NCI-H82 treated with DMSO at 0.1 percent for 48 hours (cell line): ENCODE data around the gene ATP10B.

ENCODE experiments used
- DNase-seq: peaks from one replicate; lab custom pipeline; 2025; ENCODE audit not compliant: unreplicated experiment; lab: John Stamatoyannopoulos, UW

ATP10B gene

DNA sequence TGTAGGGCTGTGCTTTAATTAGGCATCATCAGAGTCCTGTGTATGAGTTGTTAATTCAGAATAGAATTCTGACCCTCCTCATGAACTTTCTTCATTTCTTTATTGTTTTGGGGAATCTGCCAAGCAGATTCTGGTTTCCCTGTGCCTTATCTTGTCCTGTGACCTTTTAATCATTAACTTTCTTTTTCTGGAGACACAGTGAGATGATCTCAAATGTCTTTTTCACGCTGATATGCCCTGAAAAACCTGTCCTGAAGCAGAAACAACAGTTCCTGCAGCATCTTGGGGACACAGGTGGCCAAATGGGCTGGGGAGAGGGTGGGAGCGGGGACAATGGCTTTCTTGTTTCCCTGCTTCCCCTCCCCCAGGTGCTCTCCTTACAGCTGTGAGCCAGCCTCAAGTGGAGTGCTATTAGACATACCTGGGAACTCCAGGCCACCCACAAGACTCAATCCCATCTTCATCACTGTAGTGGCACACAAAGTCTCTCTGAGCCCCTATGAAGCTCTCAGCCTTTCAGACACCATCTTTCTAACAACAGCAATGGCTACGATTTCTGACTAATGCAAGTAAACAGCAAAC, 213.8 kb downstream of the ATP10B start:
- DNase-seq = no peak

DNA sequence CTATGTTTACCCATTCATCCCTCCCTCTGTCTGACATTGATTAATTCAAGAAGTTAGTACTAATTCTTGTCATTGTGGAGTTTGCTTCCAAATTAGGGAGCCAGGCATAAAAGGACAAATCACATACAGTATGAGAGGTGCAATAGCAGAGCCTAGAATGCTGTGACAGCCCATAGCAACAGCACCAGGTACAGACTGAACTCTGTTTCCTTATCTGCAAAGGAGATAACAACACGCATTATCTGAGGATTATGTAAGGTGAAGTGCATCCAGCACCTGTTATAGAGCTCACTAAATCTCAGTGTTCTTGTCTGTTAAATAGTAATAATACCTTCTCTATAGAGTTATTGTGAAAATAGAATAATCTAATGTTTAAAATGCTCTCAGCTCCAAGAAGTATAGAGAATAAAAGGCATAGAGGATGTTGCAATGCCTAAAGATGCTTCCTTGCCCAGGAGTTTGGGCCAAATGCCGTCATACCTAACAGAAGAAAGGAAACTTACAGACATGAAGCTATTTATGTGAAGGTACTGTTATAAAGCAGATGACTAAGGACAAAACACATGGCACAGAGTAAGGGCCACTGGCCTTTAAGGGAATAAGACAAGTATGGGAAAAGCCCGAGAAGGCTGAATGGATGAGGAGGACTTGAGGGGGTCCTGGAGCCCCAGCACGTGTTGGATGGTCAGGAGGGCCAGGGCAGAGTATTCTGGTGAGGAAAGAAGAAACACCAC, 214.5 kb downstream of the ATP10B start:
- no peak for DNase-seq

DNA sequence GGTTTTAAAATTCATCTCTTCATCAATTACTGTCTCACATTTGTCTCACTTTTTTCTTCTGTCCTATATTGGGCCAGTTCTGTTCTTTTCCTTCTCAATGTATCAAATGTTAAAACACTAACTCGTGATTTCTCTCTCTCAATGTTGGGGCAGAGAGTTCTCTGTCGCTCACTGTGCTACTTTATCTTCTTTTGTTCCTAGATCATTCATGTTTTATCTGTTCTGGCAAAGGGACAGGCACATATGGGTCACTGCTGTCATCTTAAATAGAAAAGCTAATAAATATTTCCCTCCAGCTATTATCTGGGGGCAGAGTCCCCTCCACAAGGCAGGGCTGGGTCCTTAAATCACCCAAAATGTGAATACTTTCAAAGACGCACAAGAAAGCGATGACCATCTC, 216.3 kb downstream of the ATP10B start:
- DNase-seq = no peak

DNA sequence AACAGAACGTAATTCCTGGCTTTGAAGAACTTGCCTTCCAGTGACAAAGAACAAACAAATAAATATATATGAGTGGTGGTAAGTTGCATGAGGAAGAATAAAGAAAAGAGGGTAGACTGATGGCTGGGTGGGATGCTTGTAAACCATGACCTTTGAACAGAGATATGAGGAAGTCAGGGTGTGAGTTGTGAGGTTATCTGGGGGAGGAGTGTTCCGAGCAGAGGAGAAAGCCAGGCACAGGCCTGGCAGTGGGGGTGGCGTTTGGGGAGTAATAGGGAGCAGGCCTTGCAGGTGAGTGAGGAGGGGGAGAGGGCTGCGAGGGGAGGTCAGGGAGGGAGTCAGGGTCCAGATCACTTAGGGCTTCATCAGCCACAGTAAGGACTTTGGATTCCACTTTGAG, 217.0 kb downstream of the ATP10B start:
- DNase-seq = no peak

DNA sequence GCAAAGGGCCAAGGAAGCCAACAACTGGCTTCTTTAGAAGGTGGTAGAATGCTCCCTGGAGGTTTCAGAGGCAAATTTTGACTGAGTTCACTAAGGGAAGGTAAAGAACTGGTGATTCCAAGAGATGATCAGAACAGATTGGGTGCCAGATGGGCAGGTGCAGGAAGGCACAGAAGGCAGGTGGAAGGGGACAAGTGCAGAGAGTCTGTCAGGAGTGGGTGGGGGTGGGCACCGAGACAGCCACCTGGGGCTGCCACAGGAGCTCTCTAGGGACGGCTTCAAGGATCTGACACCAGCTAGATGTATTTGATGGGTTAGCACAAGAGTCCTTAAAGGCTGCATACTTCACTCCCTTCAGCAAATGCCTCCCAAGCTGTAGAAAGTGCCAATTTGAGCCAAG, 223.0 kb downstream of the ATP10B start:
- no peak for DNase-seq

DNA sequence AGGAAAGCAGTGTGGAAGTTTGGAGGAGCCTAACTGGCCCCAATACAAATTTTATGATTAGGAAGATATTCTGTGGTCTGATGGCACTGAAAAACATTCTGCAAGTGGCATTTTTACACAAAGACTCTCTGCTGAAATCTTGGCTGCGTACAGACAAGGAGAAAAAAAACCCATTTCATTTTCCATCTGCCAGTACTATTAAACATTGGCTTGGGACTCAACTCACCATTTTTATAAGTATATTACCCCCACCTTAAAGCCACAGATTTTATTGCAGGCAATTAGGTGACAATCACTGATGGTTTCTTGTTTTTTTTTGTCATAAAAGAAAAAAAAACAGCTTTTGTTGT, 223.4 kb downstream of the ATP10B start:
- DNase-seq = no peak

DNA sequence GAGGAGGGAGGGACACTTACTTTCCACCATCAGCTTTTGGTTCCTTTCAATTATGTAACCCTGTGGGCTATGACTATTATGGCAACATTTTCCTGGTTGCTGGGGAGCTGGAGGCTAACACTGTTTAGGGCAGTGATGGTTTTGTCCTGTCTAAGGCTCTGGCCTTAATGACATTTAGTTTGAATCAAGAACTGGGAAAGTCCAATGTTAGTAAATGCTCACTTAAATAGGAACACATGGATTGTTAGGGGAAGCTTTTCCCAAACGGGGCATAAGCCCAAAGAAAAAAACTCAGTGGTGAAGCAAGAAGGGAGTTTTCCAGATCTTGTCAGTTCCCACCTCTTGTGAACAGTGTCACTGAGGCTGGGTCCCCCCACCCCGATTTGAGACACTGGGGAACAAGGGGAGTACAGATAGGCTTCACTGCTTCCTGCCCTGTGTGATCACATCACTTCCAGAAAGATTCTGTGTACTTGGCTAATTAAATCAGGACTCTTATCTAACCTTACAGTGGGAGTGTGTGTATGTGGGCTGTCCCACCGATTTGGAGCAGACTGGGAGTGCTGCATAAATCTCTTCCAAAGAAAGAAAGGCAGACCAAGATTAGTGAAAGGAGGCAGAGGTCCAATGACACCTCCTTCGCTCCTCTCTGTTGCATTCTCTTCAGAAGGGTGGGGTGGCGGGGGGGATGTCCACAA, 223.9 kb downstream of the ATP10B start:
- DNase-seq = no peak

DNA sequence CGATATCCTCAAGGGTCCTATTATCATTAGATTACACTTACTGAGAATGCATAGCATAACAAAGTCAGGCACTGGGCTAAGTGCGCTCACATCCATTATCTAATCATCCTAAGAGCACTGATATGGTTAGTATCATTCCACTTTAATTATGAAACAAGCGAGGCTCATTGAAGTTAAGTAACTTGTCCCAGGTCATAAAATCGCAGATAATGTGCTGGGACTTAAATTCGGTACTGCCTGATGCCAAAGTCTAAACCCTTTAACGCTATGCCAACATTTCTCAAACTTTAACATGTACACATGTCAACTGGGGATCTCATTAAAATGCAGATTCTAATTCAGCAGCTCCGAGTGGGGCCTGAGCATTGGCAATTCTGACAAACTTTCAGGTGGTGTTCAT, 225.7 kb downstream of the ATP10B start:
- DNase-seq = no peak

DNA sequence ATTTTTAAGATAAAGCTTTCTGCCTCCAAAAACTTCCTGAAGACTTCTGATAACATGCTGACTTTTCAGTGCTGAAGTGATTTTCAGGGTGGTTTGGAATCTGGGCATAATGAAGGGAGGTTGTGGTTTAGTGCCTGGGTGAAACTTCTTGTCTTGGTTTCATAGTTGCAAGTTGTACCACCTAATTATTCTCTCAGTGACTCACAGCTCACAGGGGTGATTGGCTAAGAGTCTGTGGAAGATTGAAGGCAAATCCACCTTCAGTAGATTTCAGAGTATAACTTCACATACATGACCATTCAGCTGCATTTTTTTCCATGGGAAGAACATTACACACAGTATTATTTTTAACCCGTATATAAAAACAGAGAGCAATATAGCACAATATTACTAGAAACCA, 230.5 kb downstream of the ATP10B start:
- DNase-seq = no peak

DNA sequence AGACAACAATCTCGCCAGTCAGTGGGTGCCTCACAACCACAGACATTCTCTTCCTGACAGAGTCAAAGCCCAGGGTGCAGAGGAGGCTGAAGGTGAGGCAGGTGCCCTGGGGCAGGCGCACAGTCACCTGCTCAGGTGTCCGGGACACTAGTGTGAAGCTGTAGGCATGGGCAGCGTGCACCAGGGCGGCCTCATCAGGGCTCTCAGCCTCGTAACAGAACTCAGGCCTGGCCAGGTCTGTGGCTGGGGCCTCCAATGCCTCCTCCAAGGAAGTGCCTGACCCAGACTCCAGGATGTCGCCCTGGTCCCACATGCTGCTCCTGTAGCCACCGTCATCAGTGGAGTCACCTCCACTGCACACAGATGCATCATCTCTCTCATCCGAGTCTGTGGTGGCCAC, 231.6 kb downstream of the ATP10B start:
- no peak for DNase-seq

DNA sequence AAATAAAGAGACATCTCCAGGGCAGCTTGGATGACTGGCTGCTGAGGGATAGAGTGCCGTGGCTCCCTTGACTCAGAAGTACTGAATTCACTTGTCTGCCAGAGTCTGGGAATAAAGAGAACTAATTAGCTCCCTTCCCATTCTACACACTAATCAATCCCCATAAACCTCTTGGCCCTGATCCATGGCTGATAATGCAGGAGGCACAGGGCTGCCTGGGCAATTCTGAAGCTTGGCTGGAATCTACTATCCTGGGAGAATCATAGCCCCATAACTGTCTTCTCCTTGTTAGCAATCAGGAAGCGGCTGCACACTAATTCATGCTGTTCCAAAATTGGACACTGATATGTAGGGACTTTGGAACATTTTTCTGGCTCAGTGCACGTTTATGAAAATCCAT, 232.6 kb downstream of the ATP10B start:
- no peak for DNase-seq

DNA sequence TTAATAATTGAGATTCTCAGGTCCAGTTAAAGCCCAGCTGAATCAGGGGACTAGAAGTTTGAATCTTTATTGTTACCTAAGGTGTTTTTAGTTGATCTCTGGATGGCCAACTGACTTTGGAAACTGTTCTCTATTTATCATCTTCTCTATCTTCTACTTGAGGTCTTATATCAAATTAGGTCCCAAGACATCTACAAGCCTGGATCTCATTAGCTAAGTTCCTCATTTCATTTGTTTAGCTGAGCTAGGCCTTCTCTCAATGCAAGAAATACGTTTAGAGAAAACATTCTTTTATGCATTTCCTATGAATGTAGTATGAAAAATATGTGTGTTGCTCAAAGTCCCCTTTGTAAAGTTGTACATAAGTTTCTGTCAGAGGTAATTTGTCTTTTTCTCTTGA, 233.7 kb downstream of the ATP10B start:
- DNase-seq = no peak

DNA sequence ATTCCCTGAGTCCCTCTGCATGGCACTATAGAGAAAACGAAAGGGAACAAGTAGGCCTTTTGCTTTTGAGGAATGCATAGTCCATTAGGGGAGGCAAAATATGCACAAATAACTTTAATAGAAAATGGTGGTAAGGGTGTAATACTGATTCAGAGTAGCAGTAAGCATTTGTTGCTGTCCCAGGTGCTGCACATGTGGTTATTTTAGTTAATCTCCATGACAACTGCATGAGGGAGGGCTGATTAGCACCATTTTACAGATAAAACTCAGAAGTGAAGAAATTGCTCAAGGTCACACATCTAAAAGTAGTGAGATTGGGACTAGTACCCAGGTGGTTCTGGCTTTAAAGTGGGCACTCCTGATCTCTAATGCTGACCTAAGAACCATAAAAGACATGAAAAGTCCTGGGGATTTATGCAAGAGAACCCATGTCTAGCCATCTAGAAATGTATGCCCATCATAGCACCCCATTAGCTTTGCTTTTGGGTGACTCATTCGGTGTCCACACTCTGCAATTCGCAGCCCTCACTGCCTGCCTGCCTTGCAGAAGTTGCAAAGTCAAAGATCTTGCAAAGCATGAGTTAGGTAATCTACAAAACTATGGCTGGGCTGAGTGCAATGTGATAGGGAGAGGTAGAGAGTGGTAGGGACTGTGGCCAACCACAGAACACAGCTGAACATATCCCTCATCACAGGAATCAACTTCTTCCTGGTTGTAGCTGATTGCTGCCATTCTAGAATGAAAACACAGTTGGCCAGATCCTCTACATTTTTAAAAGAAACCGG, 235.1 kb downstream of the ATP10B start:
- DNase-seq = no peak

DNA sequence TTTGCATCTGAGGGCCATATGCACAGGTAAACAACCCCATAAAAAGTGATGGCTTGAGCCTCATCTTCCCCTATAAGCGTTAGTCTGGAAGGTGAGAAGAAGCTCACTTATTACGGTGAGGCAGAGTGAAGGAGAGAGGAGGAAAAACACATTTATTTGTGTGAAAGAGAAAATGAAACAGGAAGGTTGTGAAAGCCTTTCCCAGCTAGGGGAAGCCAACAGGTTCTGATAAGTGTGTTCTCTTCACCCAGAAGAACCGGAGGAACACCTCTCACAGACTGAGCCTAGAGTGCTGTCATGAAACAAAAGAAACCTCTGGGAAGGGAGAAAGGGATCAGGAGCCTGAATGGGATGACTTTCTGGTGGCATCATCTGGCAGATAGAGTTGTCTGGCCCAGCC, 237.9 kb downstream of the ATP10B start:
- no peak for DNase-seq

DNA sequence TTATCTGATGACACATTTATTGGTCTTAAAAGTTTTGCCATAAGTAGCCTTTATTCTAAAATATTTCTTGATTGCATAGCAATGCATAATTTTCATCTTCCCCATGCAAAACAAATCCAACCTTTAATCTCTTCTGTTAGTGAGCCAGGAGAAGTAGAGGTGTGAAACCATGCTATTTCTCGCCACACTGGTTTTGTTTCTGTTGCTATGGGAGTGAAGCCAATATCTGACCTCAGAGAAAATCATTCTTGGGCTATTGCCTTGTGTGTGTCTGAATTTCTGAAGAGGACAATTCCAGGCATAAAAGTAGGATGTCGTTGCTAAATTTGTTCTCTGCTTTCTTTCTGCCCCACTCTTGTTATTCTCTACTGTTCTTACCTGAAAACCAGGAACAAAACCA, 246.7 kb downstream of the ATP10B start:
- no peak for DNase-seq

DNA sequence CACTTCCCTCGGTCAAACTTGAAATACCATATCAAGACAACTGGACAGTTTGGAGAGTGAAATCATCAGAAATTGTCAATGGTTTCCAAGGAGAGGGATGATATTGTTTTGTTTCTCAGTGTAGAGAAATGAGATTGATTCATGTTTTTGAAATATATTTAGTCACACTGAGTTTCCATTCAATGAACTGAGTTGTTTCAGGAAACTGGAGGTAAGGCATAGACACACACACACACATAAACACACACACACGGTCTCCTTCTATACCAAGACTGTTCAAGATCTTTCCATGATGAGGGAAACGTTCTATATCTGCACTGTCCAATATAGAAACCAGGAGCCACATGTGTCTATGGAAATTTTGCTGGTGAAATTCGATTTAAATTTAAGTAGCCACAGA, 247.5 kb downstream of the ATP10B start:
- DNase-seq = no peak

DNA sequence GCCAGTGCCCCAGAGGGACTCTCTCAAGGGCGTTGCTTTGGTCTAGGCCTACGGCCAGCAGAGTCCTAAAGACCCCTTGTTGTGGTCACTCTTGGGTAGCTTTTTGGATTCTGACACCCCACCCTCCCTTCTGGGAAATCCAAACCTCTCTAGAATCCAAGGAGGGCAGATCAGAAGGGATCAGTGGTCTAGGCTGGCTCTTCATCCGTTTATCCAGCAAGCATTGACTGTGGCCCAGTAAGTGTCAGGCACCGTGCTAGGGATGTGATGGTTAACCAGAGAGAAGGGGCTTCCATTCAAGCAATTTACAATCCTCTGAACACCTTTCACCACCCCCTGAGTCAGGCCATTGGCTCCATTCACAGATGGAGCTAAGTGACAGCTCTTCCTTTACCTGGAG, 249.3 kb downstream of the ATP10B start:
- DNase-seq = no peak

DNA sequence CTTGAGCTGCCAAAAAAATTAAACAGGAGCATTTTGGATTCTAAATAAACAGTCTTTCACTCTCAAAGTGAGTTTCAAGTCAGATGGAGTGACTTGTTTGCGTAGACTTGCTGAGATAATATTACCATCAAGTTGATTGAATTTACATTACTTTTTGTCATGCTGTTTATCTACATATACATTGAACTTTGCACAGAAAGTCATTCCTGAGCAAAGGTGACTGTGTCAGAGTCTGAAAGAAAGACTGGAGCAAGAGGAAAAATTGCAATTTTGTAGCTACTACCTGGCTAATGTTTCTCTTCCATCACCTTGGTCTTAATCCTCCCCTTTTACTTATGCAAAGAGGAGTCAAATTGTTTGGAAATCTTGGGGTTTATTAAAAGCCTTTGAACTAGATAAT, 251.0 kb downstream of the ATP10B start:
- no peak for DNase-seq

DNA sequence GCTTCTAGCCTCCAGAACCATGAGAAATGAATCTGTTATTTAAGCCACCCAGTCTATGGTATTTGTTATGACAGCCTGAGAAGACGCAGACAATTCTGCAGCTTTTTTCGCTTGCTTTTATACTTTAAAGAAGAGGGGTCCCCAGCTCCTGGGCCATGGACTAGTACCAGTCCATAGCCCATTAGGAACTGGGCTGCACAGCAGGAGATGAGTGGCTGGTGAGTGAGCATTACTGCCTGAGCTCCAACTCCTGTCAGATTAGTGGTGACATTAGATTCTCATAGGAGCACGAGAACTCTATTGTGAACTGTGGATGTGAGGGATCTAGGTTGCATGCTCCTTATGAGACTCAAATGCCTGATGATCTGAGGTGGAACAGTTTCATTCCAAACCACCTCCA, 278.7 kb downstream of the ATP10B start:
- DNase-seq = no peak

DNA sequence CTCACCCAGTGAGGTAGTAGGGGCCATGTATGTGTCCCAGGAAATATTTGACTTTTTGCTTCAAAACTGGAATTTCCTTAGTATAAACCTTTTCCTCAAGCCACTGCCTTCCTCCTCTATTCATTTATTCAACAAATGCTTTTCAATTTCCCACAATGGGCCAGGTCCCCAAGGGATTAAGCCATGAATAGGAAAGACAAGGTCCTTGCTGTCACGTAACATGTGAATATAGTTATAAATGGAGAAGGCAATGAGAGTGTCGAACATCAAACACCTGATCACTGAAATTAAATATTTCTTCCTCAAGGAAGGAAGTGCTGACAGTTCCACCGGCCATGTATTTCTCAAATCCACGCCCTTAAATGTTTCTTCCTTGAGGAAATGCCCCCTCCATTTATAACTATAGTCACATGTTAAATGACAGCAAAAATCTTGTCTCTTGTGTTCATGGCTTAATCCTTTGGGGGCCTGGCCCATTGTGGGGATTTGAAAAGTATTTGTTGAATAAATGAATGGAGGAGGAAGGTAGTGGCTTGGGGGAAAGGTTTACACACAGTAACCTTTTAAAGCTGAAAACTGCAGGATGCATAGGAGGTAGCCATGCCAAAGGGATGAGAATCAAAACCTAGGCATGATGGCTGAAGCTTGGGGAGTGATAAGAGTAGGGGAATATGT, 284.8 kb downstream of the ATP10B start:
- DNase-seq = no peak

DNA sequence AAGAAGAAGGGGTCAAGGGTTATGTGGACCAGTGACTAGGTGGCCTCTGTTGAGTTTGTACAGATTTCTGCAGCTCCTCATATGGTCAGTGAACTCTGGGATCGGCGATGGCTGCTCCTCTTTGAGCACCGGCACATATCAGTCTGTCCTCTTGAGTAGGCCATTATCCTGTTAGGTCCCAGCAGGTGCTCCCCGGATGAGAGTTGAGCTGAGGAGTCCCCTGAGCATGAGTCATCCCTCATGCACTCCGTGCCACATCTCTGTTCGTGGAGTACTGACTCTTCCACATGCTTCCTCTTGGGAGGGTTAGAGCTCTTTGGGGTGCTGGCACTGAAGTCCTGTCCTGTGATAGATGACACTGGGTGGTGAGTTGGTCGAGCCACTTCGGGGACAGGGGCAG, 286.6 kb downstream of the ATP10B start:
- no peak for DNase-seq
